CD8-positive, alpha-beta memory T cell (primary cell): ENCODE data around the gene HBM. TPM values are rescaled to one million over a fixed set of nuclear protein-coding genes. Genes with fewer than 3 reads are reported as not detected.
"Not testable (repeated sequence)": the region's sequence is repeated elsewhere in the genome, so short reads cannot be mapped to it uniquely, and the experiment has no call there.

Experiments
- CTCF ChIA-PET: fragments of 350-600 bp; sonication (Branson Sonifier 250); formaldehyde crosslinking; loops from one replicate; lab custom pipeline; 2021; ENCODE audit warnings: antibody characterized with exemption; lab: Charles Lee
- POLR2A ChIA-PET: fragments of 350-600 bp; sonication (Branson Sonifier 250); formaldehyde crosslinking; loops from one replicate; lab custom pipeline; 2021; ENCODE audit warnings: antibody characterized with exemption; lab: Charles Lee
- DNase-seq, 5 donors: peaks; one replicate each; pipeline versions ENCODE4 v3.0.0 to v3.0.0-alpha.2; 2020 to 2022; ENCODE audit warnings: mixed read lengths in 1 of 5
- H3K27ac ChIP-seq: one replicate; pipeline ENCODE4 v1.7.0; 2013; ENCODE audit warnings: low read depth, mild to moderate bottlenecking, low read length, moderate library complexity
- H3K27me3 ChIP-seq: 2 replicates; pipeline ENCODE4 v1.7.0; 2013; ENCODE audit warnings: low read length, mild to moderate bottlenecking; ENCODE audit not compliant: insufficient read depth, poor library complexity, severe bottlenecking
- H3K36me3 ChIP-seq: 2 replicates; pipeline ENCODE4 v1.7.0; 2013; ENCODE audit warnings: mild to moderate bottlenecking, low read length, moderate library complexity; ENCODE audit not compliant: insufficient read depth
- H3K4me1 ChIP-seq: 2 replicates; pipeline ENCODE4 v1.7.0; 2013; ENCODE audit warnings: mild to moderate bottlenecking, low read length, moderate library complexity; ENCODE audit not compliant: insufficient read depth
- H3K4me3 ChIP-seq: 2 replicates; pipeline ENCODE4 v1.7.0; 2013; ENCODE audit warnings: mild to moderate bottlenecking, low read length
- H3K9me3 ChIP-seq: 2 replicates; pipeline ENCODE4 v1.7.0; 2013; ENCODE audit warnings: mild to moderate bottlenecking, low read length
- H3K27ac Mint-ChIP-seq, 8 donors: one replicate each; pipeline ENCODE4 v1.8.0; 2020 to 2021; ENCODE audit warnings: mixed read lengths in 8 of 8, mild to moderate bottlenecking in 6 of 8, inconsistent platforms in 3 of 8, moderate library complexity in 3 of 8
- H3K27me3 Mint-ChIP-seq, 2 donors: one replicate each; pipeline ENCODE4 v1.8.0; 2020 to 2021; ENCODE audit warnings: mixed read lengths in 2 of 2, mild to moderate bottlenecking in 1 of 2, moderate library complexity in 1 of 2
- H3K36me3 Mint-ChIP-seq, 3 donors: one replicate each; pipeline ENCODE4 v1.8.0; 2020 to 2021; ENCODE audit warnings: mixed read lengths in 3 of 3, inconsistent platforms in 1 of 3, mild to moderate bottlenecking in 1 of 3
- H3K4me1 Mint-ChIP-seq, 3 donors: one replicate each; pipeline ENCODE4 v1.8.0; 2020 to 2021; ENCODE audit warnings: mixed read lengths in 3 of 3, inconsistent platforms in 1 of 3, mild to moderate bottlenecking in 1 of 3
- H3K4me3 Mint-ChIP-seq, 7 donors: one replicate each; pipeline ENCODE4 v1.8.0; 2020 to 2021; ENCODE audit warnings: mixed read lengths in 7 of 7, mild to moderate bottlenecking in 6 of 7, moderate library complexity in 4 of 7, inconsistent platforms in 2 of 7
- H3K9me3 Mint-ChIP-seq, 5 donors: one replicate each; pipeline ENCODE4 v1.8.0; 2020 to 2022; ENCODE audit warnings: mixed read lengths in 5 of 5, mild to moderate bottlenecking in 3 of 5, moderate library complexity in 2 of 5, inconsistent platforms in 1 of 5
- polyA plus RNA-seq: library from polyadenylated mRNA; unstranded; fragments of 300-500 nt; fragmentation: Illumina TruSeq; gene quantifications from one replicate; pipeline ENCODE4 v1.2.3, GENCODE V29; 2021
- total RNA-seq, 2 experiments: library from RNA; stranded (reverse); gene quantifications; one replicate each; pipeline ENCODE4 v1.2.3, GENCODE V29; 2021

Gene HBM
- total and polyA plus RNA-seq, 3 experiments from 2014 or later: not detected

GRCh38 chr16:192686-193085 is 26.9 kb downstream of the HBM start:
- H3K4me1 Mint-ChIP-seq: peaks cover 0 to 4% (median 3%) of the 10 kb centered on the region in 3 donors
- H3K4me3 Mint-ChIP-seq: no peak overlapping the region
- H3K36me3 ChIP-seq: peaks cover 38% of the 10 kb centered on the region
- no peaks in the 10 kb centered on the region for H3K4me1 ChIP-seq
- H3K27ac ChIP-seq: no peak overlapping the region
- H3K9me3 Mint-ChIP-seq: peaks cover 0 to 2% (median 0%) of the 10 kb centered on the region in 5 donors
- no peak overlapping the region for H3K4me3 ChIP-seq
- H3K36me3 Mint-ChIP-seq: peaks cover 0 to 85% (median 15%) of the 10 kb centered on the region in 3 donors
- DNase-seq: no peak
- ChIA-PET CTCF (interaction anchor here (2.6 to 4.1 kb wide), 2 partner anchors 11 to 86 kb away, joined by 7 to 18 read pairs; no protein-coding TSS in a partner anchor), POLR2A (no interaction called here)
- H3K9me3 ChIP-seq: no peaks in the 10 kb centered on the region
- H3K27me3 Mint-ChIP-seq: no peaks in the 10 kb centered on the region
- H3K27ac Mint-ChIP-seq: no peak overlapping the region
- no peaks in the 10 kb centered on the region for H3K27me3 ChIP-seq

- Mint-ChIP-seq H3K27me3 (no peaks in the 10 kb centered on the region), H3K27ac (peak overlapping the region in 1 of 8 donors; percentile 19), H3K4me1 (peaks cover 0 to 4% (median 3%) of the 10 kb centered on the region in 3 donors), H3K4me3 (no peak overlapping the region), H3K36me3 (peaks cover 0 to 88% (median 15%) of the 10 kb centered on the region in 3 donors), H3K9me3 (peaks cover 0 to 2% (median 0%) of the 10 kb centered on the region in 5 donors)
- H3K9me3 ChIP-seq: no peaks in the 10 kb centered on the region
- POLR2A ChIA-PET: no interaction called here
- no peak overlapping the region for H3K4me3 ChIP-seq
- H3K36me3 ChIP-seq: peaks cover 43% of the 10 kb centered on the region
- no peak overlapping the region for H3K27ac ChIP-seq
- no peak for DNase-seq
- H3K27me3 ChIP-seq: no peaks in the 10 kb centered on the region
- CTCF ChIA-PET: interaction anchor here (2.6 to 4.1 kb wide), 2 partner anchors 11 to 87 kb away, joined by 7 to 18 read pairs; no protein-coding TSS in a partner anchor
- H3K4me1 ChIP-seq: no peaks in the 10 kb centered on the region
Observed at GRCh38 chr16:193441-193840, 27.7 kb downstream of the HBM start.

- Mint-ChIP-seq H3K27ac (peak overlapping the region in 1 of 8 donors; percentile 47), H3K4me3 (no peak overlapping the region), H3K4me1 (no peaks in the 10 kb centered on the region), H3K9me3 (peaks cover 0 to 2% (median 0%) of the 10 kb centered on the region in 5 donors), H3K36me3 (peaks cover 0 to 88% (median 8%) of the 10 kb centered on the region in 3 donors), H3K27me3 (no peaks in the 10 kb centered on the region)
- Histone ChIP-seq H3K4me1 (no peaks in the 10 kb centered on the region), H3K27me3 (no peaks in the 10 kb centered on the region), H3K27ac (no peak overlapping the region), H3K4me3 (no peak overlapping the region), H3K9me3 (no peaks in the 10 kb centered on the region), H3K36me3 (peaks cover 53% of the 10 kb centered on the region)
- no peak for DNase-seq
- POLR2A ChIA-PET: no interaction called here
- CTCF ChIA-PET: interaction anchor here (4.1 kb wide), 1 partner anchor 13 kb away, joined by 18 read pairs; no protein-coding TSS in a partner anchor
Observed at GRCh38 chr16:194516-194915, 28.7 kb downstream of the HBM start.

GRCh38 chr16:200388-200787 is 34.6 kb downstream of the HBM start:
- POLR2A ChIA-PET: no interaction called here
- CTCF ChIA-PET: interaction anchor here (1.7 kb wide), 1 partner anchor 28 kb away, joined by 4 read pairs; no protein-coding TSS in a partner anchor

GRCh38 chr16:203246-203645 is 37.5 kb downstream of the HBM start:
- no peak for DNase-seq

More at GRCh38 chr16:200388-200787, 34.6 kb downstream of the HBM start:
- Mint-ChIP-seq H3K4me1 (peaks cover 0 to 3% (median 0%) of the 10 kb centered on the region in 3 donors), H3K9me3 (peaks cover 0 to 2% (median 0%) of the 10 kb centered on the region in 5 donors), H3K36me3 (peaks cover 3 to 76% (median 4%) of the 10 kb centered on the region in 3 donors), H3K4me3 (no peak overlapping the region), H3K27me3 (no peaks in the 10 kb centered on the region), H3K27ac (peak overlapping the region in 1 of 8 donors; percentile 54)
- H3K4me3 ChIP-seq: no peak overlapping the region
- H3K9me3 ChIP-seq: no peaks in the 10 kb centered on the region
- H3K27ac ChIP-seq: no peak overlapping the region
- DNase-seq: no peak
- no peaks in the 10 kb centered on the region for H3K4me1 ChIP-seq
- H3K36me3 ChIP-seq: peaks cover 54% of the 10 kb centered on the region
- H3K27me3 ChIP-seq: no peaks in the 10 kb centered on the region

GRCh38 chr16:204046-204445 is 38.3 kb downstream of the HBM start:
- H3K4me3 ChIP-seq, H3K9me3 Mint-ChIP-seq, POLR2A ChIA-PET, H3K4me1 Mint-ChIP-seq, H3K27ac ChIP-seq, H3K27ac Mint-ChIP-seq, H3K4me1 ChIP-seq, H3K4me3 Mint-ChIP-seq, H3K27me3 ChIP-seq, H3K27me3 Mint-ChIP-seq, H3K9me3 ChIP-seq, DNase-seq, CTCF ChIA-PET: not testable (repeated sequence)
- H3K36me3 ChIP-seq: peaks cover 58% of the 10 kb centered on the region
- peaks cover 9 to 75% (median 18%) of the 10 kb centered on the region in 3 donors for H3K36me3 Mint-ChIP-seq

More at GRCh38 chr16:203246-203645, 37.5 kb downstream of the HBM start:
- no peaks in the 10 kb centered on the region for H3K9me3 ChIP-seq
- H3K4me3 ChIP-seq: no peak overlapping the region
- H3K36me3 ChIP-seq: peaks cover 62% of the 10 kb centered on the region
- peaks cover 0 to 3% (median 0%) of the 10 kb centered on the region in 3 donors for H3K4me1 Mint-ChIP-seq
- no peaks in the 10 kb centered on the region for H3K4me1 ChIP-seq
- H3K4me3 Mint-ChIP-seq: peak overlapping the region in 1 of 7 donors; percentile 32
- no peaks in the 10 kb centered on the region for H3K27me3 ChIP-seq
- peaks cover 9 to 76% (median 15%) of the 10 kb centered on the region in 3 donors for H3K36me3 Mint-ChIP-seq
- no peaks in the 10 kb centered on the region for H3K27me3 Mint-ChIP-seq
- no peak overlapping the region for H3K27ac Mint-ChIP-seq
- H3K27ac ChIP-seq: no peak overlapping the region
- POLR2A ChIA-PET: no interaction called here
- H3K9me3 Mint-ChIP-seq: no peaks in the 10 kb centered on the region
- CTCF ChIA-PET: no interaction called here

- H3K36me3 Mint-ChIP-seq: peaks cover 5 to 87% (median 14%) of the 10 kb centered on the region in 3 donors
- CTCF ChIA-PET, POLR2A ChIA-PET, DNase-seq, H3K27me3 Mint-ChIP-seq, H3K9me3 Mint-ChIP-seq, H3K27ac ChIP-seq, H3K4me3 ChIP-seq, H3K4me3 Mint-ChIP-seq, H3K4me1 ChIP-seq, H3K9me3 ChIP-seq, H3K27me3 ChIP-seq: not testable (repeated sequence)
- peaks cover 0 to 22% (median 4%) of the 10 kb centered on the region in 3 donors for H3K4me1 Mint-ChIP-seq
- peak overlapping the region in 1 of 8 donors; percentile 50 for H3K27ac Mint-ChIP-seq
- H3K36me3 ChIP-seq: peaks cover 35% of the 10 kb centered on the region
Observed at GRCh38 chr16:209359-209758, 43.6 kb downstream of the HBM start.

- POLR2A ChIA-PET, CTCF ChIA-PET, H3K4me3 Mint-ChIP-seq, H3K27me3 Mint-ChIP-seq, H3K9me3 Mint-ChIP-seq, H3K27me3 ChIP-seq, DNase-seq, H3K27ac ChIP-seq, H3K4me1 ChIP-seq, H3K4me3 ChIP-seq, H3K9me3 ChIP-seq: not testable (repeated sequence)
- peaks cover 0 to 22% (median 7%) of the 10 kb centered on the region in 3 donors for H3K4me1 Mint-ChIP-seq
- H3K36me3 Mint-ChIP-seq: peaks cover 0 to 85% (median 7%) of the 10 kb centered on the region in 3 donors
- H3K36me3 ChIP-seq: peaks cover 27% of the 10 kb centered on the region
- H3K27ac Mint-ChIP-seq: peak overlapping the region in 1 of 8 donors; percentile 1
Observed at GRCh38 chr16:211631-212180, 45.9 kb downstream of the HBM start.
